ENCODE results near the gene IGSF11. TPM values are rescaled to one million over a fixed set of nuclear protein-coding genes. Genes with fewer than 3 reads are reported as not detected.
"Not testable (repeated sequence)": the region's sequence is repeated elsewhere in the genome, so short reads cannot be mapped to it uniquely, and the experiment has no call there.

The IGSF11 gene
- 5.3 TPM for polyA plus RNA-seq (2013, experiment 1 of 4)
- polyA plus RNA-seq (2013, experiment 2 of 4): 4.4 TPM
- 4.0 TPM for polyA plus RNA-seq (2013, experiment 3 of 4)
- 5.1 TPM for polyA plus RNA-seq (2013, experiment 4 of 4)

GRCh38 chr3:119034256-119035013, at the start of gene IGSF11:
IGSF11 (minus strand) TSS chr3:119034846; CDS start chr3:119034582, 264 bp downstream.
- H3K4me1 ChIP-seq (ENCODE audit: control insufficient read depth, insufficient read depth, low read length): no peaks in the 10 kb centered on the region
- WGBS, 2 experiments: 0% methylated on average over 80 of the region's 80 CpGs
- no peak within 1 kb of the TSS for H3K27ac ChIP-seq (ENCODE audit: insufficient read depth, low read depth, low read length, poor library complexity, severe bottlenecking)
- peaks cover 35% of the 10 kb centered on the region for H3K27me3 ChIP-seq (ENCODE audit: control insufficient read depth, insufficient read depth, low read length, poor library complexity, severe bottlenecking)
- no peaks in the 10 kb centered on the region for H3K9me3 ChIP-seq (ENCODE audit: control insufficient read depth, low read length)
- peak within 1 kb of the TSS; percentile 87 for H3K4me3 ChIP-seq (ENCODE audit: insufficient read depth, low read depth, low read length)
- no peaks in the 10 kb centered on the region for H3K36me3 ChIP-seq (ENCODE audit: control insufficient read depth, insufficient read depth, low read length)

DNA sequence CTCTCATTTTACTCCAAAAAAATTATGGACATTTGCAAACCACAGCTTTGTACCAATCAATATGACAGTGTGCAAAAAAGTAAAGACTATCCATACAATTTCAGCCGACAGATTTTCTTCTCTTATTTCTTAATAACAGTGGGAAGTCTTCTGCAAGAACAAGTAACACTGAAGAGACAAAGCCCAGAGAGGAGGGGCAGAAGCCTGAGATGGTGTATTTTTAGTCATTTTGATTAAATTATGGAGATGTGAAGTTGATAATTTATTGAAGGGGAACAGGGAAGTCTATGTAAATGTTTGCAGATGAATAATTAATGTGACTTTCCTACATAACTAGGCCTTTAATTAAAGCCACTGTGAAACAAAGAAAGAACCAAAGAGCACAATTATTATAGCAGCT, 45.7 kb upstream of the IGSF11 start:
- Histone ChIP-seq H3K4me1 (ENCODE audit: control insufficient read depth, insufficient read depth, low read length) (no peaks in the 10 kb centered on the region), H3K36me3 (ENCODE audit: control insufficient read depth, insufficient read depth, low read length) (no peaks in the 10 kb centered on the region), H3K4me3 (ENCODE audit: insufficient read depth, low read depth, low read length) (no peak overlapping the region), H3K27me3 (ENCODE audit: control insufficient read depth, insufficient read depth, low read length, poor library complexity, severe bottlenecking) (no peaks in the 10 kb centered on the region), H3K9me3 (ENCODE audit: control insufficient read depth, low read length) (no peaks in the 10 kb centered on the region), H3K27ac (ENCODE audit: insufficient read depth, low read depth, low read length, poor library complexity, severe bottlenecking) (no peak overlapping the region)
- 100% methylated on average over 1 of the region's 1 CpG; no CpG with 5 or more reads in 1 of the 2 experiments for WGBS, 2 experiments

DNA sequence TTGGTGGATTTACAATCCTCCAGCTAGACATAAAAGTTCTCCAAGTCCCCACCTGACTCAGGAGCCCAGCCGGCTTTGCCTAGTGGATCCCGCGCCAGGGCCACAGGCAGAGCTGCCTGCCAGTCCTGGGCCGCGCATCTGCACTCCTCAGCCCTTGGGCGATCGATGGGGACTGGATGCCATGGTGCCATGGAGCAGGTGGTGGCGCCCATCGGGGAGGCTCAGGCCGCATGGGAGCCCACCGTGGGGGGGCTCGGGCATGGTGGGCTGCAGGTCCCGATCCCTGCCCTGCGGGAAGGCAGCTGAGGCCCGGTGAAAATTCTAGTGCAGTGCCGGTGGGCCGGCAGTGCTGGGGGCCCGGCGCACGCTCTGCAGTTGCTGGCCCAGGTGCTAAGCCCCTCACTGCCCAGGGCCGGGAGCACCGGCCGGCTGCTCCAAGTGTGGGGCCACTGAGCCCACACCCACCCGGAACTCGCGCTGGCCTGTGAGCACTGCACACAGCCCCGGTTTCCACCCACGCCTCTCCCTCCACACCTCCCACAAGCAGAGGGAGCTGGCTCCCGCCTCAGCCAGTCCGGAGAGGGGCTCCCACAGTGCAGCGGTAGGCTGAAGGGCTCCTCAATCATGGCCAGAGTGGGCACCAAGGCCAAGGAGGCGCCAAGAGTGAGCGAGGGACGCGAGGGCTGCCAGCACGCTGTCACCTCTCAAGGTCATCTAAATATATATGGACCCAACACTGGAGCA, 38.8 kb upstream of the IGSF11 start:
- 96% methylated on average over 36 of the region's 36 CpGs for whole genome bisulfite sequencing, 2 experiments
- Histone ChIP-seq H3K27ac (ENCODE audit: insufficient read depth, low read depth, low read length, poor library complexity, severe bottlenecking) (no peak overlapping the region), H3K4me3 (ENCODE audit: insufficient read depth, low read depth, low read length) (no peak overlapping the region), H3K9me3 (ENCODE audit: control insufficient read depth, low read length) (no peaks in the 10 kb centered on the region), H3K27me3 (ENCODE audit: control insufficient read depth, insufficient read depth, low read length, poor library complexity, severe bottlenecking) (no peaks in the 10 kb centered on the region), H3K36me3 (ENCODE audit: control insufficient read depth, insufficient read depth, low read length) (no peaks in the 10 kb centered on the region), H3K4me1 (ENCODE audit: control insufficient read depth, insufficient read depth, low read length) (no peaks in the 10 kb centered on the region)

DNA sequence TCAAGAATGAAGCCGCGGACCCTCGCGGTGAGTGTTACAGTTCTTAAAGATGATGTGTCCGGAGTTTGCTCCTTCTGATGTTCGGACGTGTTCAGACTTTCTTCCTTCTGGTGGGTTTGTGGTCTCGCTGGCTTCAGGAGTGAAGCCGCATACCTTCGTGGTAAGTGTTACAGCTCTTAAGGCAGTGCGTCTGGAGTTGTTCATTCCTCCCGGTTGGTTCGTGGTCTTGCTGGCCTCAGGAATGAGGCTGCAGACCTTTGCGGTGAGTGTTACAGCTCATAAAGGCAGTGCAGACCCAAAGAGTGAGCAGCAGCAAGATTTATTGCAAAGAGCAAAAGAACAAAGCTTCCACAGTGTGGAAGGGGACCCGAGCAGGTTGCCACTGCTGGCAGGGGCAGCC, 37.8 kb upstream of the IGSF11 start:
- H3K36me3 ChIP-seq (ENCODE audit: control insufficient read depth, insufficient read depth, low read length); H3K4me1 ChIP-seq (ENCODE audit: control insufficient read depth, insufficient read depth, low read length): not testable (repeated sequence)
- WGBS, 2 experiments: 93 to 95% methylated on average over 15 of the region's 15 CpGs

GRCh38 chr3:119069725-119070124, 35.1 kb upstream of the IGSF11 start:
- no peaks in the 10 kb centered on the region for H3K4me1 ChIP-seq (ENCODE audit: control insufficient read depth, insufficient read depth, low read length)
- H3K27me3 ChIP-seq (ENCODE audit: control insufficient read depth, insufficient read depth, low read length, poor library complexity, severe bottlenecking): no peaks in the 10 kb centered on the region
- WGBS, 2 experiments: 90 to 97% methylated on average over 3 of the region's 3 CpGs
- no peak overlapping the region for H3K27ac ChIP-seq (ENCODE audit: insufficient read depth, low read depth, low read length, poor library complexity, severe bottlenecking)
- no peaks in the 10 kb centered on the region for H3K9me3 ChIP-seq (ENCODE audit: control insufficient read depth, low read length)
- no peak overlapping the region for H3K4me3 ChIP-seq (ENCODE audit: insufficient read depth, low read depth, low read length)
- H3K36me3 ChIP-seq (ENCODE audit: control insufficient read depth, insufficient read depth, low read length): no peaks in the 10 kb centered on the region

More for the DNA sequence above, 37.8 kb upstream of the IGSF11 start:
- H3K27ac ChIP-seq (ENCODE audit: insufficient read depth, low read depth, low read length, poor library complexity, severe bottlenecking); H3K4me3 ChIP-seq (ENCODE audit: insufficient read depth, low read depth, low read length); H3K9me3 ChIP-seq (ENCODE audit: control insufficient read depth, low read length); H3K27me3 ChIP-seq (ENCODE audit: control insufficient read depth, insufficient read depth, low read length, poor library complexity, severe bottlenecking): not testable (repeated sequence)

- no CpG with 5 or more reads among the region's 1 CpG for WGBS, 2 experiments
- no peaks in the 10 kb centered on the region for H3K4me1 ChIP-seq (ENCODE audit: control insufficient read depth, insufficient read depth, low read length)
- no peaks in the 10 kb centered on the region for H3K36me3 ChIP-seq (ENCODE audit: control insufficient read depth, insufficient read depth, low read length)
These were observed 28.8 kb upstream of the IGSF11 start for GRCh38 chr3:119063471-119063870.

DNA sequence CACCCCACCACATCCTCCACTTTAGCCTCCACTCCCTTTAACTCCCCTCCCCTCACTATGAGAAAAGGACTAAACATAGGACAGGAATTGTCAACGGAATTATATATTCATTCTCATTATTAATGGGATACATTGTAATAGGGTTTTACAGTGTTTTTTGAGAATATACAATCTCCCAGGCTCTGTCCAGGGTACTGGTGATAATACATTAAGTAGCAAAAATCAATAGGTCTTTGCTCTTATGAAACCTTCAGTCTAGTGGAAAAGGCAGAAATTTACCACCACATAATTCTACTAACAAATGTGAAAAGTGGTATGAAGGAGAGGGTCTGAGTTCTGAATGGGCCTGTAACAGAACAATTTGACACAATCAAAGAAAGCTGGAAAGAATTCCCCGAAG, 28.2 kb upstream of the IGSF11 start:
- no peaks in the 10 kb centered on the region for H3K4me1 ChIP-seq (ENCODE audit: control insufficient read depth, insufficient read depth, low read length)
- WGBS, 2 experiments: 83 to 94% methylated on average over 1 to 2 of the region's 2 CpGs
- no peak overlapping the region for H3K27ac ChIP-seq (ENCODE audit: insufficient read depth, low read depth, low read length, poor library complexity, severe bottlenecking)

More at GRCh38 chr3:119063471-119063870, 28.8 kb upstream of the IGSF11 start:
- Histone ChIP-seq H3K9me3 (ENCODE audit: control insufficient read depth, low read length) (no peaks in the 10 kb centered on the region), H3K4me3 (ENCODE audit: insufficient read depth, low read depth, low read length) (no peak overlapping the region), H3K27me3 (ENCODE audit: control insufficient read depth, insufficient read depth, low read length, poor library complexity, severe bottlenecking) (no peaks in the 10 kb centered on the region), H3K27ac (ENCODE audit: insufficient read depth, low read depth, low read length, poor library complexity, severe bottlenecking) (no peak overlapping the region)

DNA sequence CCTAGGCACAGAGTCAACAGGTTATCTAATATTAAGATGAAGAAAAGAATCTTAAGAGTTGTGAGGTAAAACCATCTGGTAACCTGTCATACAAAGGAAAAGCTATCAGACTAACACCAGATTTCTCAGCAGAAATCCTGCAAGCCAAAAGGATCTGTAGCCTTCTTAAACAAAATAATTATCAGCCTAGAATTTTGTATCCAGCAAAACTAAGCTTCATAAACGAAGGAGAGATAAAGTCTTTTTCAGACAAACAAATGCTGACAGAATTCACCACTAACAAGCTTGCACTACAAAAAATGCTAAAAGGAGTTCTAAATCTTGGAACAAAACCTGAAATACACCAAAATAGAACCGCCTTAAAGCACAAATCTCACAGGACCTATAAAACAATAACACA, 9.9 kb upstream of the IGSF11 start:
- Histone ChIP-seq H3K36me3 (ENCODE audit: control insufficient read depth, insufficient read depth, low read length) (no peaks in the 10 kb centered on the region), H3K9me3 (ENCODE audit: control insufficient read depth, low read length) (peaks cover 2% of the 10 kb centered on the region), H3K4me3 (ENCODE audit: insufficient read depth, low read depth, low read length) (no peak overlapping the region), H3K27me3 (ENCODE audit: control insufficient read depth, insufficient read depth, low read length, poor library complexity, severe bottlenecking) (no peaks in the 10 kb centered on the region), H3K27ac (ENCODE audit: insufficient read depth, low read depth, low read length, poor library complexity, severe bottlenecking) (no peak overlapping the region), H3K4me1 (ENCODE audit: control insufficient read depth, insufficient read depth, low read length) (no peaks in the 10 kb centered on the region)
- WGBS, 2 experiments: 89 to 93% methylated on average over 2 of the region's 2 CpGs

More for the DNA sequence above, 28.2 kb upstream of the IGSF11 start:
- Histone ChIP-seq H3K27me3 (ENCODE audit: control insufficient read depth, insufficient read depth, low read length, poor library complexity, severe bottlenecking) (no peaks in the 10 kb centered on the region), H3K4me3 (ENCODE audit: insufficient read depth, low read depth, low read length) (no peak overlapping the region), H3K9me3 (ENCODE audit: control insufficient read depth, low read length) (no peaks in the 10 kb centered on the region), H3K36me3 (ENCODE audit: control insufficient read depth, insufficient read depth, low read length) (no peaks in the 10 kb centered on the region)

DNA sequence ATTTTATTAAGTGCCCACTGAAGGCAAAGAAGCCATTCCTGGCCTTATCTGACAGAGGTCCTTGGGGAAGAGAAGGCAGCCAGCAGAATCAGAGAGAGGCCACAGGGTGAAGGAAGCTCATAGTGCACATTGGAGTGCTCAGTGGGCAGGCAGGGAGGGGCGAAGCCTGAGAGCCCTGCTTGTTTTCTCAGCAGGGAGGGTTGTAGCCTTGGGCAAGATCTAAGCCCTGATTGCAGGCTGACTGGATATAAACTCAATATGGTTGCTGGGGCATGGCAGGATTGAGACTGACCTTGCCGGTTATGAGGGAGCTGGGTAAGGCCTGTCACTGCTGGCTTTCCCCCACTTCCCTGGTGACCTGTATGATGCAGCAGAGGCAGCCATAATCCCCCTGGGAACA, 7.5 kb upstream of the IGSF11 start:
- Histone ChIP-seq H3K9me3 (ENCODE audit: control insufficient read depth, low read length) (peaks cover 2% of the 10 kb centered on the region), H3K4me3 (ENCODE audit: insufficient read depth, low read depth, low read length) (no peak overlapping the region), H3K4me1 (ENCODE audit: control insufficient read depth, insufficient read depth, low read length) (no peaks in the 10 kb centered on the region), H3K27ac (ENCODE audit: insufficient read depth, low read depth, low read length, poor library complexity, severe bottlenecking) (no peak overlapping the region), H3K27me3 (ENCODE audit: control insufficient read depth, insufficient read depth, low read length, poor library complexity, severe bottlenecking) (no peaks in the 10 kb centered on the region), H3K36me3 (ENCODE audit: control insufficient read depth, insufficient read depth, low read length) (no peaks in the 10 kb centered on the region)
- 91 to 99% methylated on average over 2 of the region's 2 CpGs for WGBS, 2 experiments

DNA sequence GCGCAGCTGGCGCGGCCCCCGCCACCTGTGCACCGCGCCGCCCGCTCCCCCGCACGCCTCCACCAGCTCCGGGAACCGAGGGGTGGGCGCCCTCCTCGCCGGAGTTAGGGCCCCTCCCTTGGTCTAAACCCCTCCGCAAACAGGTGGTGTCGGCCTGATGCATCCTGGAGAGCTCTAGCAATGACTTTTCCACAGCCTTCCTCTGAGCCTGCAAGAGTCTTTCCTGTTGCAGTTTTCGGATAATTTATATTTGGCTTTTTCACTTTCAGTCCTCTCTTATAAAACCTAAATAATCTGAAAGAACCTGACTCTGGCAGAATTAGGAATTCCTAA, 334 bp upstream of the IGSF11 start:
- Histone ChIP-seq H3K36me3 (ENCODE audit: control insufficient read depth, insufficient read depth, low read length) (no peaks in the 10 kb centered on the region), H3K27ac (ENCODE audit: insufficient read depth, low read depth, low read length, poor library complexity, severe bottlenecking) (no peak overlapping the region), H3K4me1 (ENCODE audit: control insufficient read depth, insufficient read depth, low read length) (no peaks in the 10 kb centered on the region), H3K9me3 (ENCODE audit: control insufficient read depth, low read length) (no peaks in the 10 kb centered on the region), H3K27me3 (ENCODE audit: control insufficient read depth, insufficient read depth, low read length, poor library complexity, severe bottlenecking) (peaks cover 35% of the 10 kb centered on the region), H3K4me3 (ENCODE audit: insufficient read depth, low read depth, low read length) (peak overlapping the region; percentile 87)
- WGBS, 2 experiments: 4 to 6% methylated on average over 18 of the region's 18 CpGs

All from ectodermal cell (in vitro differentiated cells).